NT2/D1 (cell line): ENCODE data around the gene SELPLG.

ENCODE experiments used
- YY1 ChIP-seq: IDR thresholded peaks from 2 replicates; pipeline ENCODE4 v1.6.1; 2011; ENCODE audit not compliant: insufficient read length, insufficient read depth
- ZNF274 ChIP-seq: IDR thresholded peaks from 2 replicates; pipeline ENCODE4 v1.6.1; 2011; ENCODE audit warnings: mild to moderate bottlenecking, low read depth, low read length

- TF ChIP-seq YY1 = no peak
- TF ChIP-seq ZNF274 = no peak
These were observed 14.1 kb downstream of the SELPLG start for GRCh38 chr12:108619369-108620160.
